RWPE2 (cell line): ENCODE measurements around the gene ATG3.

Experiments used
- ATAC-seq: fragments of 200-7000 bp; cut with Tn5 transposase; 3 replicates; pipeline ENCODE4 v1.9.1; 2021; ENCODE audit warnings: low read depth
- DNase-seq: peaks from one replicate; pipeline ENCODE4 v3.0.0-alpha.2; 2020; ENCODE audit warnings: low spot score
- H3K27ac ChIP-seq: fragments of 450-650 bp; 2 replicates; pipeline ENCODE4 v1.5.1; 2017; ENCODE audit warnings: mild to moderate bottlenecking; ENCODE audit not compliant: poor library complexity, severe bottlenecking
- H3K27me3 ChIP-seq: fragments of 250-450 bp; sonication (Bioruptor Pico); 2 replicates; pipeline ENCODE4 v1.5.1; 2021; ENCODE audit warnings: mild to moderate bottlenecking, moderate library complexity; ENCODE audit not compliant: insufficient read depth, poor library complexity, severe bottlenecking
- H3K36me3 ChIP-seq: fragments of 250-450 bp; sonication (Bioruptor Pico); 2 replicates; pipeline ENCODE4 v1.5.1; 2020; ENCODE audit warnings: low read depth, mild to moderate bottlenecking, moderate library complexity
- H3K4me1 ChIP-seq: fragments of 250-450 bp; sonication (Bioruptor Pico); 2 replicates; pipeline ENCODE4 v1.5.1; 2021; ENCODE audit warnings: mild to moderate bottlenecking, moderate library complexity; ENCODE audit not compliant: insufficient read depth, poor library complexity, severe bottlenecking
- H3K4me3 ChIP-seq: fragments of 250-450 bp; sonication (Bioruptor Pico); 2 replicates; pipeline ENCODE4 v1.5.1; 2021; ENCODE audit warnings: mild to moderate bottlenecking, moderate library complexity; ENCODE audit not compliant: severe bottlenecking
- H3K9me3 ChIP-seq: fragments of 250-450 bp; sonication (Bioruptor Pico); 2 replicates; pipeline ENCODE4 v1.5.1; 2021; ENCODE audit warnings: mild to moderate bottlenecking, moderate library complexity; ENCODE audit not compliant: severe bottlenecking
- CTCF ChIP-seq: fragments of 450-650 bp; IDR thresholded peaks from one replicate; pipeline ENCODE4 v1.5.1; 2017; ENCODE audit warnings: mild to moderate bottlenecking, moderate library complexity; ENCODE audit not compliant: poor library complexity, severe bottlenecking

Gene ATG3

GRCh38 chr3:112504123-112504522, 57.6 kb downstream of the ATG3 start:
- Histone ChIP-seq H3K9me3 (no peaks in the 10 kb centered on the region), H3K27ac (no peak overlapping the region), H3K36me3 (no peaks in the 10 kb centered on the region), H3K4me3 (no peak overlapping the region), H3K27me3 (no peaks in the 10 kb centered on the region), H3K4me1 (no peaks in the 10 kb centered on the region)
- ATAC-seq (no peak), DNase-seq (no peak)
- no peak for TF ChIP-seq CTCF

GRCh38 chr3:112503304-112503972, 58.3 kb downstream of the ATG3 start:
- Histone ChIP-seq H3K27ac (no peak overlapping the region), H3K4me1 (no peaks in the 10 kb centered on the region)

GRCh38 chr3:112500621-112501020, 61.1 kb downstream of the ATG3 start:
- Histone ChIP-seq H3K9me3 (no peaks in the 10 kb centered on the region), H3K36me3 (no peaks in the 10 kb centered on the region), H3K27ac (no peak overlapping the region), H3K4me3 (no peak overlapping the region), H3K27me3 (no peaks in the 10 kb centered on the region), H3K4me1 (no peaks in the 10 kb centered on the region)
- no peak for TF ChIP-seq CTCF
- ATAC-seq (no peak), DNase-seq (no peak)

More at GRCh38 chr3:112503304-112503972, 58.3 kb downstream of the ATG3 start:
- Histone ChIP-seq H3K9me3 (no peaks in the 10 kb centered on the region), H3K4me3 (no peak overlapping the region), H3K36me3 (no peaks in the 10 kb centered on the region), H3K27me3 (no peaks in the 10 kb centered on the region)
- no peak for DNase-seq
- no peak for TF ChIP-seq CTCF
- ATAC-seq, result no peak

GRCh38 chr3:112498914-112499711, 62.6 kb downstream of the ATG3 start, which contains the start of gene BTLA:
BTLA (minus strand) TSS chr3:112499472; CDS start chr3:112499358, 114 bp downstream.
- no peak for ATAC-seq
- no peaks in the 10 kb centered on the region for H3K9me3 ChIP-seq
- no peaks in the 10 kb centered on the region for H3K27me3 ChIP-seq
- H3K4me1 ChIP-seq, result no peaks in the 10 kb centered on the region
- no peak within 1 kb of the TSS for H3K27ac ChIP-seq
- H3K36me3 ChIP-seq, result no peaks in the 10 kb centered on the region
- TF ChIP-seq CTCF, result no peak
- H3K4me3 ChIP-seq, result no peak within 1 kb of the TSS
- no peak for DNase-seq
